ENCODE measurements around the gene PDIK1L. TPM values are rescaled to one million over a fixed set of nuclear protein-coding genes. Genes with fewer than 3 reads are reported as not detected.

Gene PDIK1L
- total and polyA plus RNA-seq, 2 experiments from 2014 or later, result 2.6 to 16.8 TPM

DNA sequence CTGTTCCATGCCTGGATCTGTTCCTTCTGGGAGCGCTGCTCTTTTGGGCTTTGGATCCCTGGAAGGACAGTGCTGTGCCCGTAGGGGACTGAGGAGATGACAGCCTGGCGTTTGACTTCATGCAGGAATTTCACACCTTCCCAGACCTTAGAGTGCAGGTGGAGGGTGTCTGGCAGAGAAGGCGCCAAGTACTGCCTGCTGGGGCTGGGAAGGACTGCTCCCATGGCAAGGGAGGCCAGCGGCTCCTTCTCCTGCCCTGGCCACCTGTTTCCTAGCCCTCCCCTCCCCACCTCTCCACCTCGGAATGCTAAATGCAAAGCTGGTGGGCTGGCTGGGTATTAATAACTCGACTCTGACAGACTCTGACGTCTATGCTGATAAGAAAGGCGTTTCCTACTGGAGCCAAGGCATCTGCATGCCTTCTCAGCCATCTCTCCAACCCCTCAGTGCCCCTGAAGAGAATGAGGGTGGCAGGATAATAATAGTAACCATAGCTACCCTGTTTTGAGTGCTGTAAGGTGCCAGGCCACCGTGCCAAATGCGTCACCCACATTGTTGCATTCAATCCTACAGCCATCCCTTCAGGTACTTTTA lies 17.5 kb upstream of the PDIK1L start:
- WGBS (ENCODE audit: low lambda C conversion rate, missing lambda C conversion rate), result 27% methylated on average over 11 of the region's 11 CpGs
- DNase-seq (ENCODE audit: low spot score), result no peak
- H3K36me3 ChIP-seq (replicated peaks; ENCODE audit: insufficient read depth, low read depth), result no peaks in the 10 kb centered on the region
- no peaks in the 10 kb centered on the region for H4K20me1 ChIP-seq (ENCODE audit: insufficient read depth, poor library complexity, severe bottlenecking)
- H3K4me2 ChIP-seq, result no peak overlapping the region
- H3K79me2 ChIP-seq, result no peaks in the 10 kb centered on the region
- H3K9me2 ChIP-seq (replicated peaks; ENCODE audit: insufficient read depth), result no peaks in the 10 kb centered on the region
- no peaks in the 10 kb centered on the region for H3K9me3 ChIP-seq (ENCODE audit: low read depth)
- H3K27me3 ChIP-seq, result no peaks in the 10 kb centered on the region
- H3K4me1 ChIP-seq (ENCODE audit: insufficient read depth), result peaks cover 21% of the 10 kb centered on the region
- no peak for TF ChIP-seq EZH2phosphoT487 (IDR thresholded peaks at IDR 0.05; ENCODE audit: low read depth, severe bottlenecking, unreplicated experiment)
- H2AFZ ChIP-seq, result peak overlapping the region; percentile 2
- no peak overlapping the region for H3K4me3 ChIP-seq
- no peak overlapping the region for H3K27ac ChIP-seq

DNA sequence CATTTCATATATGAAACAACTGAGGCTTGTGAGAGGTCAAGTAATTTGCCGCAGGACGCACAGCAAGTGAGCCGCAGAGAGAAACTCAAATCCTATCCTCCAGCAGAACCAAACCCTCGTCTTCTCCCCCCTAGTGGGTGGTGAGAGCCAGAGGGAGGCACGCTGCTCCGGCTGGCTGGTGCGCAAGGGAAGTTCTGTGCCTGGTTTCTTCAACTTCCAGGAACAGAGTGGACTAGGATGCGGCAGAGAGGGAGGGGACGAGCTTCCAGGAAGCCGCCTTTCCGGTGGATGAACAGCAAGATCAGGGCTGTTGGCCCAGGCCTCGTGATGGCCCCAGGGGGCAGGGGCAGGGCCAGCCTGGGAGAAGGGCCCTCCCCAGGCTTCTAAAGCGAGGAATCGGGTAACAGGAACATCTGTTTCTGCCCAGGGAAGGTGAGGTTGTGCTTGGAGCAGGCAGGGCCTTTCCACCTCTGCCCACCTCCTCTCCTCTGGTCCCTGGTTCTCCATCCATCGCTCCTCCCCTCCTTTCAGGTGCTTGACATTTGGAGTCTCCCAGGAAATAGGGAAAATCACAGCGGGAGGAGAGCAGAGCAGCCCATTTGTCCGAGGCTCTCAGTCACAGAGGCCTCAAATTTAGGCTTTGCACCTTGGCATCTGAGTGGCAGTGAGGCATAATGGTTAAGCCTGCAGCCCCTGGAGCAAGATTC lies 16.8 kb upstream of the PDIK1L start:
- Histone ChIP-seq H3K79me2 (no peaks in the 10 kb centered on the region), H3K9me3 (ENCODE audit: low read depth) (no peaks in the 10 kb centered on the region), H4K20me1 (ENCODE audit: insufficient read depth, poor library complexity, severe bottlenecking) (no peaks in the 10 kb centered on the region), H3K27me3 (no peaks in the 10 kb centered on the region), H3K27ac (no peak overlapping the region), H3K4me1 (ENCODE audit: insufficient read depth) (peaks cover 21% of the 10 kb centered on the region), H3K36me3 (replicated peaks; ENCODE audit: insufficient read depth, low read depth) (no peaks in the 10 kb centered on the region), H3K4me2 (no peak overlapping the region), H3K9me2 (replicated peaks; ENCODE audit: insufficient read depth) (no peaks in the 10 kb centered on the region), H3K4me3 (no peak overlapping the region), H2AFZ (peak overlapping the region; percentile 2)
- WGBS (ENCODE audit: low lambda C conversion rate, missing lambda C conversion rate), result 34% methylated on average over 16 of the region's 17 CpGs
- peak; percentile 45 for DNase-seq (ENCODE audit: low spot score)
- TF ChIP-seq EZH2 (IDR thresholded peaks at IDR 0.05; ENCODE audit: borderline replicate concordance) (no peak), EZH2phosphoT487 (IDR thresholded peaks at IDR 0.05; ENCODE audit: low read depth, severe bottlenecking, unreplicated experiment) (no peak)
- TF ChIP-seq, protein P1, sequence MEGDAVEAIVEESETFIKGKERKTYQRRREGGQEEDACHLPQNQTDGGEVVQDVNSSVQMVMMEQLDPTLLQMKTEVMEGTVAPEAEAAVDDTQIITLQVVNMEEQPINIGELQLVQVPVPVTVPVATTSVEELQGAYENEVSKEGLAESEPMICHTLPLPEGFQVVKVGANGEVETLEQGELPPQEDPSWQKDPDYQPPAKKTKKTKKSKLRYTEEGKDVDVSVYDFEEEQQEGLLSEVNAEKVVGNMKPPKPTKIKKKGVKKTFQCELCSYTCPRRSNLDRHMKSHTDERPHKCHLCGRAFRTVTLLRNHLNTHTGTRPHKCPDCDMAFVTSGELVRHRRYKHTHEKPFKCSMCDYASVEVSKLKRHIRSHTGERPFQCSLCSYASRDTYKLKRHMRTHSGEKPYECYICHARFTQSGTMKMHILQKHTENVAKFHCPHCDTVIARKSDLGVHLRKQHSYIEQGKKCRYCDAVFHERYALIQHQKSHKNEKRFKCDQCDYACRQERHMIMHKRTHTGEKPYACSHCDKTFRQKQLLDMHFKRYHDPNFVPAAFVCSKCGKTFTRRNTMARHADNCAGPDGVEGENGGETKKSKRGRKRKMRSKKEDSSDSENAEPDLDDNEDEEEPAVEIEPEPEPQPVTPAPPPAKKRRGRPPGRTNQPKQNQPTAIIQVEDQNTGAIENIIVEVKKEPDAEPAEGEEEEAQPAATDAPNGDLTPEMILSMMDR (IDR thresholded peaks at IDR 0.05; ENCODE audit: poor library complexity), result no peak

DNA sequence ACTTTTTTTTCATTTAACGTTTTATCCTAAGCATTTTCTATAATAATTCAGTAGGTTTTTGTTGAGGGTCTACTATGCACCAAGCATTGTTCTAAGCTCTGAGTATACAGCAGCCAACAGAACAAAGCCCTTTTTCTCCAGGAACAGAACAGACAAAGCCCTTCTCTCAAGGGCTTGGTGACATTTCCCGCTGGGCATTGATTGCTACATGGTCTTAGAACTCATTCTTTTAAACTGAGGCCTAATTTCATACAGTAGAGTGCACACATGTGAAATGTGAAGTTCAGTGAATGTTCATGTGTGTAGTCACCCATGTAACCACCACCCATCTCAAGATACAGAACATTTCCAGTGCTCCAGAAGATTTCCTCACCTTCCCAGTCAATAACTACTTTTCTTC lies 15.2 kb upstream of the PDIK1L start:
- no peaks in the 10 kb centered on the region for H3K36me3 ChIP-seq (replicated peaks; ENCODE audit: insufficient read depth, low read depth)

DNA sequence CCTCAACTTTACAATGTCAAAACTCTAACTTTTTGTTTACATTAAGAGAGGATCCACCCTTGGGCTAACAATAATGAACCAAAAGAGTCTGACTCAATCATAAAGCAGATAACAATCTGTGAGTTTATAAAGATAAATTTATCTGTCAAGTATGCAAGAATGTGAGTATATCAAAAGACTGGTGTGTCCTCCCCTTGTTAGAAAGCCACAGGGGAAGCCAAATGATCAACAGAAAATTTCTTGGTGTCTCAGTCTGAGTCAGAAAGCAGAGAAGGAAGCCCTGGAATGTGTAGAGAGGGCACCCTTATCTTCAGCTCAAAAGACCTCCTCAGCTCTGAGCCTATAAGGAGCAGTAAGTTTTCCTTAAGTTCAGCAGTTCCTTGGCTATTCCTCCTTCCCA lies 13.9 kb upstream of the PDIK1L start:
- Histone ChIP-seq H2AFZ (peak overlapping the region; percentile 0), H3K9me3 (ENCODE audit: low read depth) (no peaks in the 10 kb centered on the region), H4K20me1 (ENCODE audit: insufficient read depth, poor library complexity, severe bottlenecking) (no peaks in the 10 kb centered on the region), H3K4me1 (ENCODE audit: insufficient read depth) (peaks cover 33% of the 10 kb centered on the region), H3K4me3 (no peak overlapping the region), H3K9me2 (replicated peaks; ENCODE audit: insufficient read depth) (no peaks in the 10 kb centered on the region), H3K4me2 (peak overlapping the region; percentile 2), H3K79me2 (no peaks in the 10 kb centered on the region), H3K27ac (peak overlapping the region; percentile 57), H3K36me3 (replicated peaks; ENCODE audit: insufficient read depth, low read depth) (no peaks in the 10 kb centered on the region), H3K27me3 (no peaks in the 10 kb centered on the region)
- TF ChIP-seq, protein P1 (IDR thresholded peaks at IDR 0.05; ENCODE audit: poor library complexity), result no peak
- TF ChIP-seq EZH2 (IDR thresholded peaks at IDR 0.05; ENCODE audit: borderline replicate concordance), result no peak
- no peak for TF ChIP-seq EZH2phosphoT487 (IDR thresholded peaks at IDR 0.05; ENCODE audit: low read depth, severe bottlenecking, unreplicated experiment)
- no peak for DNase-seq (ENCODE audit: low spot score)

More for the DNA sequence above, 15.2 kb upstream of the PDIK1L start:
- no peak overlapping the region for H3K27ac ChIP-seq
- H3K79me2 ChIP-seq, result no peaks in the 10 kb centered on the region
- no peaks in the 10 kb centered on the region for H3K9me2 ChIP-seq (replicated peaks; ENCODE audit: insufficient read depth)
- H4K20me1 ChIP-seq (ENCODE audit: insufficient read depth, poor library complexity, severe bottlenecking), result no peaks in the 10 kb centered on the region
- DNase-seq (ENCODE audit: low spot score), result no peak
- H3K9me3 ChIP-seq (ENCODE audit: low read depth), result no peaks in the 10 kb centered on the region
- TF ChIP-seq EZH2phosphoT487 (IDR thresholded peaks at IDR 0.05; ENCODE audit: low read depth, severe bottlenecking, unreplicated experiment), result no peak
- TF ChIP-seq, protein P1 (IDR thresholded peaks at IDR 0.05; ENCODE audit: poor library complexity), result no peak
- no peak for TF ChIP-seq EZH2 (IDR thresholded peaks at IDR 0.05; ENCODE audit: borderline replicate concordance)
- peaks cover 21% of the 10 kb centered on the region for H3K4me1 ChIP-seq (ENCODE audit: insufficient read depth)
- H3K27me3 ChIP-seq, result no peaks in the 10 kb centered on the region
- WGBS (ENCODE audit: low lambda C conversion rate, missing lambda C conversion rate), result 100% methylated on average over 2 of the region's 2 CpGs
- H3K4me3 ChIP-seq, result no peak overlapping the region
- H2AFZ ChIP-seq, result no peak overlapping the region
- H3K4me2 ChIP-seq, result no peak overlapping the region
